ENCODE data around the gene FOXA3.
A peak's percentile ranks its signal among the peaks of the same experiment; 100 is the strongest.

Gene FOXA3

GRCh38 chr19:45863840-45864628 is at the start of gene FOXA3:
TSS of gene FOXA3 (plus strand) at chr19:45864326. CDS start at chr19:45864457, 131 bp downstream.
- no peak for DNase-seq (ENCODE audit: low read depth, low spot score)

GRCh38 chr19:45814851-45815480 is 49.2 kb upstream of the FOXA3 start, which contains the start of gene RSPH6A:
TSS of gene RSPH6A (minus strand) at chr19:45815308. CDS start at chr19:45815176, 132 bp downstream.
- no peak for DNase-seq (ENCODE audit: low read depth, low spot score)

GRCh38 chr19:45815481-45816216 is 48.5 kb upstream of the FOXA3 start:
- no peak for DNase-seq (ENCODE audit: low read depth, low spot score)

- no peak for DNase-seq (ENCODE audit: low read depth, low spot score)
Observed at GRCh38 chr19:45816236-45817009, 47.7 kb upstream of the FOXA3 start.

GRCh38 chr19:45817010-45817724 is 47.0 kb upstream of the FOXA3 start:
- peak; percentile 86 for DNase-seq (ENCODE audit: low read depth, low spot score)

GRCh38 chr19:45817725-45818301 is 46.3 kb upstream of the FOXA3 start:
- no peak for DNase-seq (ENCODE audit: low read depth, low spot score)

GRCh38 chr19:45819769-45820168 is 44.4 kb upstream of the FOXA3 start:
- DNase-seq (ENCODE audit: low read depth, low spot score): no peak

- DNase-seq (ENCODE audit: low read depth, low spot score): no peak
Observed at GRCh38 chr19:45820413-45821102, 43.6 kb upstream of the FOXA3 start.

GRCh38 chr19:45821103-45821521 is 43.0 kb upstream of the FOXA3 start:
- DNase-seq (ENCODE audit: low read depth, low spot score): no peak

GRCh38 chr19:45821570-45821969 is 42.6 kb upstream of the FOXA3 start:
- DNase-seq (ENCODE audit: low read depth, low spot score): no peak

GRCh38 chr19:45822716-45823115 is 41.4 kb upstream of the FOXA3 start:
- no peak for DNase-seq (ENCODE audit: low read depth, low spot score)

- no peak for DNase-seq (ENCODE audit: low read depth, low spot score)
Observed at GRCh38 chr19:45823182-45823581, 40.9 kb upstream of the FOXA3 start.

GRCh38 chr19:45824041-45824471 is 40.1 kb upstream of the FOXA3 start:
- DNase-seq (ENCODE audit: low read depth, low spot score): no peak

- DNase-seq (ENCODE audit: low read depth, low spot score): no peak
Observed at GRCh38 chr19:45824531-45825262, 39.4 kb upstream of the FOXA3 start.

GRCh38 chr19:45825263-45825605 is 38.9 kb upstream of the FOXA3 start:
- DNase-seq (ENCODE audit: low read depth, low spot score): no peak

GRCh38 chr19:45825917-45826893 is 37.9 kb upstream of the FOXA3 start:
- no peak for DNase-seq (ENCODE audit: low read depth, low spot score)

- no peak for DNase-seq (ENCODE audit: low read depth, low spot score)
Observed at GRCh38 chr19:45826934-45827333, 37.2 kb upstream of the FOXA3 start.

GRCh38 chr19:45827459-45828093 is 36.5 kb upstream of the FOXA3 start:
- DNase-seq (ENCODE audit: low read depth, low spot score): no peak
